Cardiac muscle cell (in vitro differentiated cells and primary cell): ENCODE results near the gene MTUS2. TPM values are rescaled to one million over a fixed set of nuclear protein-coding genes. Genes with fewer than 3 reads are reported as not detected.

Source experiments
- DNase-seq, 2 donors: peaks; one replicate each; pipeline versions ENCODE4 v3.0.0 to v3.0.0-alpha.2; 2010 to 2017; ENCODE audit warnings: low read depth in 1 of 2, low spot score in 1 of 2
- H3K27ac ChIP-seq: fragments of 200-600 bp; sonication (generic); 2 replicates; pipeline ENCODE4 v1.5.1; 2016
- H3K27me3 ChIP-seq: fragments of 200-600 bp; sonication (generic); 2 replicates; pipeline ENCODE4 v1.6.0; 2016; ENCODE audit warnings: control low read depth
- H3K36me3 ChIP-seq: fragments of 200-600 bp; sonication (generic); 2 replicates; pipeline ENCODE4 v1.5.1; 2016; ENCODE audit warnings: control low read depth
- H3K4me1 ChIP-seq: fragments of 200-600 bp; sonication (generic); 2 replicates; pipeline ENCODE4 v1.8.1; 2017; ENCODE audit warnings: low read depth, mild to moderate bottlenecking, mixed run types
- H3K4me3 ChIP-seq: fragments of 200-600 bp; sonication (generic); 2 replicates; pipeline ENCODE4 v1.5.1; 2016; ENCODE audit warnings: mild to moderate bottlenecking
- H3K9me3 ChIP-seq: fragments of 200-600 bp; sonication (generic); 2 replicates; pipeline ENCODE4 v1.5.1; 2017; ENCODE audit warnings: low read depth, mild to moderate bottlenecking, control low read depth
- CTCF ChIP-seq: IDR thresholded peaks from 2 replicates; pipeline ENCODE4 v1.5.1; 2012; ENCODE audit warnings: low read depth, mild to moderate bottlenecking, low read length
- polyA plus RNA-seq: library from polyadenylated mRNA; unstranded; fragments of >200 nt; fragmentation: Nextera tagmentation; extraction: Ambion mirVana; gene quantifications from 2 replicates; pipeline ENCODE4 v1.2.1, GENCODE V29; 2016
- total RNA-seq: library from RNA; depleted of rRNA; stranded (reverse); fragments of >200 nt; gene quantifications from 2 replicates; pipeline ENCODE4 v1.2.3, GENCODE V29; 2016

The MTUS2 gene
- total and polyA plus RNA-seq, 2 experiments from 2014 or later, result 31.6 to 96.9 TPM

- TF ChIP-seq CTCF, result no peak
- Histone ChIP-seq H3K4me1 (peaks cover 10% of the 10 kb centered on the region), H3K36me3 (no peaks in the 10 kb centered on the region), H3K9me3 (no peaks in the 10 kb centered on the region), H3K27ac (no peak overlapping the region), H3K4me3 (no peak overlapping the region), H3K27me3 (no peaks in the 10 kb centered on the region)
- DNase-seq, result no peak
These were observed 305.8 kb downstream of the MTUS2 start for GRCh38 chr13:29125934-29126424.

GRCh38 chr13:29129616-29130015 lies 309.5 kb downstream of the MTUS2 start:
- Histone ChIP-seq H3K27ac (no peak overlapping the region), H3K4me1 (peaks cover 10% of the 10 kb centered on the region), H3K9me3 (no peaks in the 10 kb centered on the region), H3K36me3 (no peaks in the 10 kb centered on the region), H3K4me3 (no peak overlapping the region), H3K27me3 (no peaks in the 10 kb centered on the region)
- no peak for DNase-seq
- TF ChIP-seq CTCF, result no peak

GRCh38 chr13:29131159-29131558 lies 311.0 kb downstream of the MTUS2 start:
- H3K4me1 ChIP-seq, result no peaks in the 10 kb centered on the region
- TF ChIP-seq CTCF, result no peak
- no peak overlapping the region for H3K4me3 ChIP-seq
- DNase-seq, result no peak
- no peaks in the 10 kb centered on the region for H3K9me3 ChIP-seq
- no peaks in the 10 kb centered on the region for H3K27me3 ChIP-seq
- H3K36me3 ChIP-seq, result no peaks in the 10 kb centered on the region
- no peak overlapping the region for H3K27ac ChIP-seq

GRCh38 chr13:29131881-29132668 lies 311.9 kb downstream of the MTUS2 start:
- Histone ChIP-seq H3K4me3 (no peak overlapping the region), H3K27ac (no peak overlapping the region), H3K9me3 (no peaks in the 10 kb centered on the region), H3K4me1 (no peaks in the 10 kb centered on the region), H3K36me3 (no peaks in the 10 kb centered on the region), H3K27me3 (no peaks in the 10 kb centered on the region)
- DNase-seq, result no peak
- TF ChIP-seq CTCF, result no peak

- Histone ChIP-seq H3K27ac (no peak overlapping the region), H3K36me3 (no peaks in the 10 kb centered on the region), H3K4me3 (no peak overlapping the region), H3K27me3 (no peaks in the 10 kb centered on the region), H3K9me3 (no peaks in the 10 kb centered on the region), H3K4me1 (peaks cover 4% of the 10 kb centered on the region)
- TF ChIP-seq CTCF, result no peak
- DNase-seq, result no peak
These were observed 316.2 kb downstream of the MTUS2 start for GRCh38 chr13:29136341-29136740.
